Esophagus squamous epithelium (tissue), 5 donors: Measurements from ENCODE around the gene ARHGEF3. TPM values are rescaled to one million over a fixed set of nuclear protein-coding genes. Genes with fewer than 3 reads are reported as not detected.
A peak's percentile ranks its signal among the peaks of the same experiment; 100 is the strongest.

Experiments used
- DNase-seq: peaks from one replicate; lab custom pipeline; 2025; lab: John Stamatoyannopoulos, UW
- H3K27ac ChIP-seq, 4 donors: fragments of 200-600 bp; sonication (generic); one replicate each; pipeline ENCODE4 v1.5.1; 2016 to 2019; ENCODE audit warnings: mild to moderate bottlenecking in 1 of 4
- H3K27me3 ChIP-seq, 4 donors: fragments of 200-600 bp; sonication (generic); 1 replicate in 3 of 4; 2 replicates in 1 of 4; pipeline versions ENCODE4 v1.5.1 to v1.6.0; 2017 to 2021; ENCODE audit warnings: antibody characterized with exemption in 1 of 4
- H3K36me3 ChIP-seq, 3 donors: fragments of 200-600 bp; sonication (generic); one replicate each; pipeline ENCODE4 v1.5.1; 2016 to 2019
- H3K4me1 ChIP-seq, 3 donors: fragments of 200-600 bp; sonication (generic); one replicate each; pipeline ENCODE4 v1.5.1; 2017 to 2019
- H3K4me3 ChIP-seq, 4 donors: fragments of 200-600 bp; sonication (generic); 1 replicate in 3 of 4; 2 replicates in 1 of 4; pipeline ENCODE4 v1.5.1; 2016 to 2019; ENCODE audit warnings: mild to moderate bottlenecking in 2 of 4, moderate library complexity in 1 of 4
- H3K9me3 ChIP-seq, 3 donors: fragments of 200-600 bp; sonication (generic); one replicate each; pipeline ENCODE4 v1.5.1; 2016 to 2019
- POLR2A ChIP-seq, 4 donors: fragments of 450-650 bp; IDR thresholded peaks; one replicate each; pipeline ENCODE4 v1.6.1; 2017; ENCODE audit warnings: antibody characterized with exemption in 4 of 4, mild to moderate bottlenecking in 4 of 4, moderate library complexity in 3 of 4
- WGBS, 2 donors: methylation state at CpG; one replicate each; pipeline ENCODE4 v1.1.5; 2018; 5-methylcytosine and 5-hydroxymethylcytosine counted together
- intact Hi-C: fragments of 100-400 bp; cut with DNase I; formaldehyde crosslinking; loops from one replicate; pipeline ENCODE4 v1.15.0; 2022
- total RNA-seq, 4 donors: library from RNA; depleted of rRNA; stranded (reverse); fragments of >200 nt; gene quantifications; one replicate each; pipeline ENCODE4 v1.1.0, GENCODE V29; 2016
- TF ChIP-seq, protein P1 (sequence below), 6 experiments: fragments of 450-650 bp in 4 of 6; fragments of 200-600 bp in 2 of 6; sonication (generic) in 2 of 6; IDR thresholded peaks; one replicate each; pipeline ENCODE4 v1.5.1; 2016 to 2019; ENCODE audit warnings: antibody characterized with exemption in 6 of 6, mild to moderate bottlenecking in 4 of 6, moderate library complexity in 4 of 6
- donor health status: DM: yes; HTN: yes; CAD: no.

ARHGEF3 gene
- total RNA-seq, 4 donors from 2014 or later: 20.6 to 26.3 (median 24.7) TPM

GRCh38 chr3:56817646-56818045 lies 15.9 kb upstream of the ARHGEF3 start:
- Histone ChIP-seq H3K9me3 (no peaks in the 10 kb centered on the region), H3K4me3 (no peak overlapping the region), H3K27me3 (no peaks in the 10 kb centered on the region), H3K4me1 (peaks cover 14 to 52% (median 19%) of the 10 kb centered on the region in 3 donors), H3K27ac (no peak overlapping the region), H3K36me3 (no peaks in the 10 kb centered on the region)
- TF ChIP-seq POLR2A (IDR thresholded peaks at IDR 0.05): no peak
- TF ChIP-seq, protein P1, sequence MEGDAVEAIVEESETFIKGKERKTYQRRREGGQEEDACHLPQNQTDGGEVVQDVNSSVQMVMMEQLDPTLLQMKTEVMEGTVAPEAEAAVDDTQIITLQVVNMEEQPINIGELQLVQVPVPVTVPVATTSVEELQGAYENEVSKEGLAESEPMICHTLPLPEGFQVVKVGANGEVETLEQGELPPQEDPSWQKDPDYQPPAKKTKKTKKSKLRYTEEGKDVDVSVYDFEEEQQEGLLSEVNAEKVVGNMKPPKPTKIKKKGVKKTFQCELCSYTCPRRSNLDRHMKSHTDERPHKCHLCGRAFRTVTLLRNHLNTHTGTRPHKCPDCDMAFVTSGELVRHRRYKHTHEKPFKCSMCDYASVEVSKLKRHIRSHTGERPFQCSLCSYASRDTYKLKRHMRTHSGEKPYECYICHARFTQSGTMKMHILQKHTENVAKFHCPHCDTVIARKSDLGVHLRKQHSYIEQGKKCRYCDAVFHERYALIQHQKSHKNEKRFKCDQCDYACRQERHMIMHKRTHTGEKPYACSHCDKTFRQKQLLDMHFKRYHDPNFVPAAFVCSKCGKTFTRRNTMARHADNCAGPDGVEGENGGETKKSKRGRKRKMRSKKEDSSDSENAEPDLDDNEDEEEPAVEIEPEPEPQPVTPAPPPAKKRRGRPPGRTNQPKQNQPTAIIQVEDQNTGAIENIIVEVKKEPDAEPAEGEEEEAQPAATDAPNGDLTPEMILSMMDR (IDR thresholded peaks at IDR 0.05): no peak
- DNase-seq: no peak
- 75 to 86% methylated on average over 1 to 4 of the region's 4 CpGs for WGBS, 2 donors
- intact Hi-C loops: no loop called here

GRCh38 chr3:56816061-56816460 lies 14.3 kb upstream of the ARHGEF3 start:
- peaks cover 13 to 52% (median 30%) of the 10 kb centered on the region in 3 donors for H3K4me1 ChIP-seq
- TF ChIP-seq, protein P1 (IDR thresholded peaks at IDR 0.05): no peak
- TF ChIP-seq POLR2A (IDR thresholded peaks at IDR 0.05): no peak
- intact Hi-C loops: no loop called here
- DNase-seq: no peak
- no peak overlapping the region for H3K27ac ChIP-seq
- no peaks in the 10 kb centered on the region for H3K27me3 ChIP-seq
- H3K36me3 ChIP-seq: no peaks in the 10 kb centered on the region
- H3K9me3 ChIP-seq: no peaks in the 10 kb centered on the region
- H3K4me3 ChIP-seq: no peak overlapping the region

DNA sequence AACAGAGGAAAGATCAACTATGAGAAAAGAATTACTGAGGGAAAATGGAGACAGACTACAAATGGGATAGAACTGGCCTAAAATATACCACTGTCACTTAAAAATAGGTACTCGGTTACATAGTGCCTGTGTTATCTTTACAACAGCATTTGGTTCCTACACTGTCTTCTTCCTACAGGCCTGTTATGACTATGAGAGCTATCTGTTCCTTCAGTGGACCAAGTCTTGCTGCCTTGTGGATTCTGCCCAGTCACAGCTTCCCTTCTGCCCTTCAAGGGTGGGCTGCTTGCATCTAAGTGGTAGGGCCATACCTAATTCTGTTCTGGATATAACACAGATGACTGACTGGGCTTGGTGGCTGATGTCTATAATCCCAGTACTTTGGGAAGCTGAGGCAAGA lies 13.8 kb upstream of the ARHGEF3 start:
- no peak for DNase-seq
- no peak for TF ChIP-seq POLR2A (IDR thresholded peaks at IDR 0.05)
- Histone ChIP-seq H3K27me3 (no peaks in the 10 kb centered on the region), H3K4me1 (peaks cover 13 to 52% (median 30%) of the 10 kb centered on the region in 3 donors), H3K4me3 (no peak overlapping the region), H3K9me3 (no peaks in the 10 kb centered on the region), H3K27ac (no peak overlapping the region), H3K36me3 (no peaks in the 10 kb centered on the region)
- 89 to 94% methylated on average over 1 of the region's 1 CpG for WGBS, 2 donors
- intact Hi-C loops: no loop called here

GRCh38 chr3:56813653-56813960 lies 11.9 kb upstream of the ARHGEF3 start:
- 4 to 17% methylated on average over 1 of the region's 1 CpG for WGBS, 2 donors
- Histone ChIP-seq H3K4me3 (no peak overlapping the region), H3K9me3 (no peaks in the 10 kb centered on the region), H3K27me3 (no peaks in the 10 kb centered on the region), H3K4me1 (peaks cover 13 to 47% (median 26%) of the 10 kb centered on the region in 3 donors), H3K36me3 (no peaks in the 10 kb centered on the region), H3K27ac (peak overlapping the region in 2 of 4 donors; percentile 45 to 53)
- intact Hi-C loops: no loop called here
- DNase-seq: no peak
- TF ChIP-seq, protein P1 (IDR thresholded peaks at IDR 0.05): no peak
- no peak for TF ChIP-seq POLR2A (IDR thresholded peaks at IDR 0.05)

GRCh38 chr3:56812754-56813652 lies 11.3 kb upstream of the ARHGEF3 start:
- TF ChIP-seq POLR2A (IDR thresholded peaks at IDR 0.05): no peak
- TF ChIP-seq, protein P1 (IDR thresholded peaks at IDR 0.05): no peak
- 17 to 27% methylated on average over 2 of the region's 2 CpGs for WGBS, 2 donors

More at GRCh38 chr3:56812754-56813652, 11.3 kb upstream of the ARHGEF3 start:
- Histone ChIP-seq H3K4me3 (no peak overlapping the region), H3K4me1 (peaks cover 13 to 44% (median 26%) of the 10 kb centered on the region in 3 donors), H3K27me3 (no peaks in the 10 kb centered on the region), H3K9me3 (no peaks in the 10 kb centered on the region), H3K36me3 (no peaks in the 10 kb centered on the region), H3K27ac (peak overlapping the region in 3 of 4 donors; percentile 52 to 53 (median 53))
- intact Hi-C loops: no loop called here
- DNase-seq: no peak
